Endometrial microvascular endothelial cells (primary cell): Measurements from ENCODE around the gene SREBF2. TPM values are rescaled to one million over a fixed set of nuclear protein-coding genes. Genes with fewer than 3 reads are reported as not detected.

Experiments used
- in situ Hi-C: cut with HindIII; loops from 2 replicates; pipeline ENCODE4 v1.10.0; 2017; ENCODE audit warnings: low sequenced_read_pairs, low pct_unique_long_range_greater_than_20kb; ENCODE audit errors: inconsistent ontology term
- total RNA-seq: library from RNA; depleted of rRNA; stranded (reverse); fragments of >200 nt; gene quantifications from one replicate; pipeline ENCODE4 v1.2.3, GENCODE V29; 2015; ENCODE audit errors: inconsistent ontology term

SREBF2 gene
- total RNA-seq, 1 donor from 2014 or later, result 31.7 TPM

DNA sequence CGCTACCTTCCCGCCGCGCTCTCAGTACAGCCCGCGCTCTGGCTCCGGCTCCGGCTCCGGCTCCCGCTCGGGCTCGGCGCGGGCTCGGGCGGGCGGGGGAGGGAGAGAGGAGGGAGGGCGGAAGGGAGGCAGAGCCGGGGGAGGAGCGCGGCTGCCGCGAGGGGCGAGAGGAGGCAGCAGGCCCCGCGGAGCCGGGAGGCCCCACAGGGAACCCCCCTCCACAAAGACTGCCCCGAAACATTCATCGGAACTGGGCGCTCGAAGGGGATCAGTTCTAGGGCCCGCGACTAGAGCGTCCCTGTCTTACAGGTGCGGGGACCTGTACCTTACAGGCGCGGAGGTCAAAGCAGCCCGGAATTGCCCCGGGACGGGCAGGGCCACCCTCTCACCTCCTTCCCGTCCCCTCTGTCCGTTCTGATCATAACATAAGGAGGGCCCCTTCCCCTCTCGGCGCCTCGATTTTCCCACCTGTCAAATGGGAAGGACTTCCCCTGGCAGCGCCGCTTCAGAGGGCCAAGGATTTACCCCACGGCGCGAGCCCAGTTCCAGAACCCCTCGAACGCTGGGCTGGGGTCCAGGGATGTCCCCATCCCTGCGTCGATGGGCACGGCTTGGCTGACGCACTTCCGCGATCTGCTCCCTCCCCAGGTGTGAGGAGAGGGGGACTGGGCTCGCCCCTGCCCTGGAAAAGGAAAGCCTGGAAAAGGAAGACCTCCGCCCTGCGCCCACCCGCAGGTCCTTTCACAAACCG, 82.3 kb downstream of the SREBF2 start, which contains the start of gene SHISA8:
SHISA8 (minus strand) TSS at position 40 of the 751 bp plus-strand sequence. CDS start 407 bp downstream, outside the sequence.
- in situ Hi-C loops, result no loop called here

- in situ Hi-C loops, result no loop called here
Observed at GRCh38 chr22:41915786-41916493, 83.0 kb downstream of the SREBF2 start.

GRCh38 chr22:41916745-41917358, 83.9 kb downstream of the SREBF2 start:
- in situ Hi-C loops, result no loop called here

DNA sequence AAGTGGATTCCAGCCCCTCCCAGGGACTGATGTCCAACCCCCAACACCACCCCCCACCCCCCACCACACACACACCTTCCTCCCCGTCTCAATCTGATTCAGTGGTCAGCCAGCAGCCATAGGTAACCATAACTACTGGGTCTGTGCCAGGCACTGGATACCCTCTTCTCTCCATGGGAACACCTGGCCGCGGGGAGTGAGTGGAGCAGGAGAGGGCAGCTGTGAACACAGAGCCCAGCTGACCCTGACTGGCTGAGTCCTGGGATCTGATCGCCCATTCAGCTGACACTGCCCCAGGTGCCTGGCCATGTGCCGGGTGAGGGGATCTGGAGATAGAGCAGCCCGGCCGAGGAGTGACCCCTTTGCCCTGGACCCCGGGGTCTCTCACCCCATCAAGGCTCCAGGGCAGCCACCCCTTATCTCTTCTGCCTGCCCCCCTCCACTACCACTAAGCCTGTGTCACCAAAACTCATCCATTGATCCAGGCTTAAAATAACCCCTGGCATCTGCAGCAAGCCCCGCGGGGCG, 84.5 kb downstream of the SREBF2 start:
- in situ Hi-C loops, result no loop called here

- in situ Hi-C loops, result no loop called here
Observed at GRCh38 chr22:41917903-41918791, 85.2 kb downstream of the SREBF2 start.

GRCh38 chr22:41919357-41920224, 86.7 kb downstream of the SREBF2 start:
- in situ Hi-C loops, result no loop called here

GRCh38 chr22:41920271-41920976, 87.5 kb downstream of the SREBF2 start:
- in situ Hi-C loops, result no loop called here

DNA sequence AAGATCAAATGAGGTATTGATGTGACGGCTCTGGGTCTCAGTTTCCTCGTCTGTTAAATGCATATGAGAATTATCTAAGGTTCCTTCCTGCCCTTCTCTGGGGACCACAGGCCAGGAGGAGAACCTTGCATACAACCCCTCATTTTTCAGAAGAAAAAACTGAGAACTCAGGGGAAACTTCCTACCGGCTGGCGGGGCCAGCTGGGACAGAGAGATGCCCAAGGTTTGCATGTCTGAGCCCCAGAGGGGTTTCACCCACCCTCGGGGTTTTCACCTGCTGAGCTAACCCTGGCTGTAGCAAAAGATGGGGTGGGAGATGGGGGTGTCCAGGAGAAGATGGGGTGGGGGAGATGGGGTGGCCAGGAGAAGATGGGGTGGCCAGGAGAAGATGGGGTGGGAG, 89.4 kb downstream of the SREBF2 start:
- in situ Hi-C loops, result no loop called here

DNA sequence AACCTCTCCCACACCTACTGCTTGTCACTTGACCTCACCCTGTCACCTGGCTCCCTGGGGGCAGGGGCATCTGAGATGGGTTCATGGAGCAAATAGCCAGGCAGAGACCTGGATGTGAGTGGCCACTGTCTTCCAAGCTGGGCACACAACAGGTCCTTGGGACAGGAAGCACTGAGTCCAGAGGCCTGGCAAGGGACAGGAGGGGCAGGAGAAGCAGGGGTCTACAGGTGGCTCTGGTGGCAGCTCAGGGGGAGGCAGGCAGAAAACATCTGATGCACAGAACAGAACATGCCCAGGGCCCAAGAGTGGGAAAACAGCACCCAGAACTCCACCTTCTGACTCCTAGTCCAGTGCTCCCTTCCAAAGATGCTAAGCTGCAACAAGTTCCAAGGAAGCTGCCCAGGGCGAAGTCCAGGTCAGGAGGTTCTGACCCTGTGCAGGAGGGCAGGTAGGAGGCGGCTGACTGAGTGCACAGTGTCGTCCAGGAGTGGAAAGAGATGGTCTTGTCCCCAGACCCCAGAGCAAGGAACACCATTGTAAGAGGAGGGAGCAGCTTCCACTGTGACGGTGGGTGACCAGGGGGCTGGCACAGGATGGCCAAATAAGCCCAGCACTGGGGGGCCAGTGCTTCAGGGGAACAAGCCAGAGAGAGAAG, 90.2 kb downstream of the SREBF2 start:
- in situ Hi-C loops, result no loop called here

DNA sequence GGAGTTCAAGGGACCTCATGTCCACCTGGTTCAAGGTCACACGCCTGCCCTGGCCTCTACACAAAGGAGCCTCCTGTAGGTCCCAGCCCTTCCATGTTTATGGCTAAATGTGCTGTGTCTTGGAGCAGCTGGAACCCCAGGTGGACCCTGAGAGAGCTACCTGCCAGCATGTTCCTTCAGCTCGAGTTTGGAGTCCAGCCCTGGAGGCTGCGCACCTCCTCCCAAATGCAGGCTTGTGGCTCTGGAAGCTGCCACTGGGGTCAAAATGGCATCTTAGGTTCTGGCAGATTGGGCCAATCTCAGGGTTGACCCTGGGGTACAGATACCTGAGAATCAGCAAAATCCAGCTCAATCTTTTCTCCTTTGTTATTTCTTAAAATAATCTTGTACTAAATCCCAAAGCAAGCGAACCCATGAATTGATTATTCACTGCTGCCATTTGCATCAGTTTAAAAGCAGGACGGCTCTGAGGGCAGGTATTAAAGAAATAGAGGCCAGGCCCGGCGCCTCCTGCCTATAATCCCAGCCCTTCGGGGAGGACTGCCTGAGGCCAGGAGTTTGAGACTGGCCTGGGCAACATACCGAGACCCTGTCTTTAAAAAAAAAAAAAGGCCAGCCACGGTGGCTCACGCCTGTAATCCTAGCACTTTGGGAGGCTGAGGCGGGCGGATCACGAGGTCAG, 90.8 kb downstream of the SREBF2 start:
- in situ Hi-C loops, result no loop called here

DNA sequence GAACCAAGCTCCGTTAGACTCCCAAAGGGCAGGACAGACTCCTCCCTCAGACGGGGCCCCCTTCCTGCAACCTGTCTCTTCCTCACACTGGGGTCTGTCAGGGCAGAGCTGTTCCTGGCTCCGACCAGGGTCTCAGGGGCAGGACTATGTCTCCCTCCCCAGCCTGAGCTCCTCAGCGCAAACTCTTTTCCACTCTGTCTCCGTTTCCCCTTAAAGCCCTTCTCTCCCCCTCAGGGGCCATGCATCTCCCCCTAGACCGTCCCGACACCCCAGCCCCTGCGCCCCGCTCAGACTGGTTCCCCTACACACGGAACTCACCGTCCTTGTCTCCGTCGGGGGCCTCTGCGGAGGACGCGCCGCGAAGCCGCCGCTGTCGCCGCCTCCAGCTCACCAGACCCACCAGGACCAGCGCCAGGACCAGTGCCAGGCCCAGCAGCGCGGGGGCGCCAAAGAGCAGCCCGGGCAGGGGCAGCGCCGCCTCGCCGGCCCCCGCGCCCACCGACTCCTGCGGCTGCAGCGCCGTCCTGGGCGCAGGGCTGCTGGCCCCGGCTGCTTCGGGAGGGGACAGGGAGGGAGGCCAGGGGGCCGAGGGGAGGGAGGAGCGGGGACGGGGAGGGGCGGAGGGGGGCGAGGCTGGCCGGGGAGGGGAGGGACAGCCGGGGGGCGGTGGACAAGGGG, 93.0 kb downstream of the SREBF2 start:
- in situ Hi-C loops, result no loop called here

DNA sequence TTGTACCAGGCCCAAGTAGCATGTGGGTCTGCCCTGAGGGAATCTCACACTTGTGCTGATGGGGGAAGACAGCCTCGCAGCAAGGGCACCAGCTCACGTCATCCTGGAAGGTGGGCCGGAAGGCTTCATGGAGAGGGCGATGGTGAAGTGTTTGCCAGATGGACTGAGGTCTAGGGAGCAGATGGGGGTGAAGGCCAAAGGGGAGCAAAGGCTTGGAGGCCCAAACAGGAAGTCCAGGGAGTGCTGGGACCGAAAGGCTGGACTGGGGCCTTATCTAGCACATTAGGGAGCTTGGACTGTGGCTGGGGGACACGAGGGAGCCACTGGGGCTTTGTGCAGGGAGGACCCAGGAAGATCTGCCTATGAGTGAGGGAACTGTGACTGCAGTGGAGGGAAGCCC, 94.9 kb downstream of the SREBF2 start:
- in situ Hi-C loops, result no loop called here

DNA sequence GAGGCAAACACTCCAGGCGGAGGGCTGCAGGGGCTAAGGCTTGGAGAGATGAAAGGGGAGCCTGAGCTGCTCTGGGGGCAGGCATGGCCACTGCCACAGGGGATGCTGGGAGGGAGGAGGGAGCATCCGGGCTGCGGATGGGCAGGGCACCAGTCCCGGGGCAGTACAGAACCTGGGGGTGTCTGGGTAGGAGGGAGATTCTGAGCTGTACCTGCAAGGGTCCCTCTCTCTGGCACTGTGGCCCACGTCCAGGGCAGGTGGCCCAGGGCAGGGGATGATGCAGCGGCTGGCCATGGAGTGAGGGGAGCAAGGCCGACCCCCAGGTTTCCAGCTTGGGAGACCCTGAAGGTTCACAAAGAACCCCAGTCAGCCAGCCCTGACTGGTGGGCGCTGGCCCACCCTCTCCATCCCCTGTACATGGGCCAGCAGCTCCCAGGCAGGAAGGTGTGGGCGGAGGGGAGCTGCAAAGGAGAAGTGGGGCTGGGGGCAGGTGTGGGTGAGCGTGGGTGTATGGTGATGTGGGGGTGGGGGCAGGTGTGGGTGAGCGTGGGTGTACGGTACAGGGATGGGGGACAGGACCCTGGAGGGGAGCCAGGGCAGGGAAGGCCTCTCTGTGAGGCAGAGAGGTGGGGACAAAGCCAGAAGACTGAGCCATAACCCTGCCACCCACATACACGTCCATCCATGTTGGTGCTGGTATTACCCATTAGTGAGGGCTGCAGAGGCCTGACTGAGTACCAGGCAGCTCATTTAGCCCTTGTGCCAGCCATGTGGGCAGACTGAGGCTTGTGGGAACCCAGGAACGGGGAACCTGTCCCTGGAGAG, 95.9 kb downstream of the SREBF2 start:
- in situ Hi-C loops, result no loop called here

DNA sequence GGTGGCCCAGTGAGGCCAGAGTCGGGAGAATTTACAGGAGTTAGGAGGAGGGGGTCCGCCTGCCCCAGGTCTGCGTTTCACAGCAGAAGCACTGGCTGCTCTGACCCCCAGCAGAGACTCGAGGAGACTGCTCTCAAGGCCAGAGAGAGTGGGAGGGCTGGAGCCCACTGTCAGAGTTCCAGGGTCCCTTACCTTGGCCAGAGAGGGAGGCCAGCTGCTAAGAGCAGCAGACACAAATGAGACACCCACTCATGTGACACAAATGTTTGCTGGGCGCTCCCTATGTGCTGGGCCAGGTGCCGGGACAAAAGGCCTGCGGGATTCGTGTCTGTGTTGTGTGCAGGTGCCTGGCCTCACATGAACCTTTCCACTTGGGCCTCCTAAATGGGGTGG, 96.5 kb downstream of the SREBF2 start:
- in situ Hi-C loops, result no loop called here

- in situ Hi-C loops, result no loop called here
Observed at GRCh38 chr22:41931701-41932269, 98.9 kb downstream of the SREBF2 start.
